ENCODE data around the gene CHID1. TPM values are rescaled to one million over a fixed set of nuclear protein-coding genes. Genes with fewer than 3 reads are reported as not detected.

The CHID1 gene
- total and polyA plus RNA-seq, 8 donors = 81.4 to 95.7 (median 93.5) TPM

- Histone ChIP-seq H3K4me1 (peaks cover 0 to 34% of the 10 kb centered on the region in 2 donors), H3K27me3 (no peaks in the 10 kb centered on the region), H3K27ac (peak overlapping the region; percentile 57 to 65), H3K9me3 (peaks cover 0 to 15% of the 10 kb centered on the region in 2 donors), H3K4me3 (no peak overlapping the region), H3K36me3 (peaks cover 0 to 22% of the 10 kb centered on the region in 2 donors)
- DNase-seq = peak in 3 of 4 donors; percentile 37 to 70 (median 66)
- TF ChIP-seq, protein P1, sequence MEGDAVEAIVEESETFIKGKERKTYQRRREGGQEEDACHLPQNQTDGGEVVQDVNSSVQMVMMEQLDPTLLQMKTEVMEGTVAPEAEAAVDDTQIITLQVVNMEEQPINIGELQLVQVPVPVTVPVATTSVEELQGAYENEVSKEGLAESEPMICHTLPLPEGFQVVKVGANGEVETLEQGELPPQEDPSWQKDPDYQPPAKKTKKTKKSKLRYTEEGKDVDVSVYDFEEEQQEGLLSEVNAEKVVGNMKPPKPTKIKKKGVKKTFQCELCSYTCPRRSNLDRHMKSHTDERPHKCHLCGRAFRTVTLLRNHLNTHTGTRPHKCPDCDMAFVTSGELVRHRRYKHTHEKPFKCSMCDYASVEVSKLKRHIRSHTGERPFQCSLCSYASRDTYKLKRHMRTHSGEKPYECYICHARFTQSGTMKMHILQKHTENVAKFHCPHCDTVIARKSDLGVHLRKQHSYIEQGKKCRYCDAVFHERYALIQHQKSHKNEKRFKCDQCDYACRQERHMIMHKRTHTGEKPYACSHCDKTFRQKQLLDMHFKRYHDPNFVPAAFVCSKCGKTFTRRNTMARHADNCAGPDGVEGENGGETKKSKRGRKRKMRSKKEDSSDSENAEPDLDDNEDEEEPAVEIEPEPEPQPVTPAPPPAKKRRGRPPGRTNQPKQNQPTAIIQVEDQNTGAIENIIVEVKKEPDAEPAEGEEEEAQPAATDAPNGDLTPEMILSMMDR (IDR thresholded peaks at IDR 0.05) = no peak
- intact Hi-C loops (cut with DNase I) = no loop called here
- peak; percentile 94 for ATAC-seq
Observed at GRCh38 chr11:952406-953385, 42.1 kb upstream of the CHID1 start.

DNA sequence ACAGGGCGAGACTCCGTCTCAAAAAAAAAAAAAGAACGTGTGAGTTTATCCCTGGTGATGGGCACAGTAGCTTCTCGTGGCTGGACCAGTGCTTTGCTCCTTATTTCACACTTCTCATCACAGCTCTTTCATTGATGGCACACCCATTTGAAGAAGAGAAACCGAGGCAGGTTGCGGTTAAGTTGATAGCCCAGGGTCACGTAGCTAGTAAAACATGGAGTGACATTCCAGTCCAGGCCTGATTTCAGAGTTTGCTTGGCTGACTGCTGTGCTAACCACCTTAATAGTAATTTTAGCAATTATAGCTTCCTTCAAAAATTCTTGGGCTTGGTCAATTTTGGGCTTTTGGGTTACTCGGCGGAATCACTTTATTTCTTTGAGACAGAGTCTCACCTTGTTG is 40.9 kb upstream of the CHID1 start:
- peaks cover 0 to 15% of the 10 kb centered on the region in 2 donors for H3K9me3 ChIP-seq
- intact Hi-C loops (cut with DNase I) = no loop called here

DNA sequence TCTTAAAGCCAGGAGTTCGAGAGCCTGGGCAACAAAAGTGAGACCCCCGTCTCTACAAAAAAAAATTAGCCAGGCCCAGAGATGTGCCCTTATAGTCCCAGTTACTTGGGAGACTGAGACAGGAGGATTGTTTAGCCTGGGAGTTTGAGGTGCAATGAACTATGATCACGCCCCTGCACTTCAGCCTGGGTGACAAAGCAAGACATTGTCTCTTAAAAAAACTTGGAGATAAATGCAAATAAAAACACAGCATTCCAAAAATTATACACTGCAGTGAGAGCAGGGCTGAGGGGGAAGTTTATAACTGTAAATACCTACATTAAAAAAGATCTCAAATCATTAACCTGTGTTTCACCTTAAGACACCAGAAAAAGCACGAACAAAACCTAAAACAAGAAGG is 37.1 kb upstream of the CHID1 start:
- H3K36me3 ChIP-seq = peaks cover 0 to 41% of the 10 kb centered on the region in 2 donors
- H3K9me3 ChIP-seq = peaks cover 0 to 15% of the 10 kb centered on the region in 2 donors
- intact Hi-C loops (cut with DNase I) = no loop called here
- peaks cover 0 to 33% of the 10 kb centered on the region in 2 donors for H3K4me1 ChIP-seq
- DNase-seq (no peak), ATAC-seq (no peak)
- no peak overlapping the region for H3K4me3 ChIP-seq
- no peaks in the 10 kb centered on the region for H3K27me3 ChIP-seq
- TF ChIP-seq, protein P1 (IDR thresholded peaks at IDR 0.05) = no peak
- no peak overlapping the region for H3K27ac ChIP-seq

More for the DNA sequence above, 40.9 kb upstream of the CHID1 start:
- Histone ChIP-seq H3K4me3 (no peak overlapping the region), H3K27me3 (no peaks in the 10 kb centered on the region), H3K27ac (peak overlapping the region; percentile 21 to 57), H3K36me3 (peaks cover 0 to 24% of the 10 kb centered on the region in 2 donors), H3K4me1 (peaks cover 0 to 34% of the 10 kb centered on the region in 2 donors)
- TF ChIP-seq, protein P1 (IDR thresholded peaks at IDR 0.05) = no peak
- DNase-seq (no peak), ATAC-seq (no peak)

DNA sequence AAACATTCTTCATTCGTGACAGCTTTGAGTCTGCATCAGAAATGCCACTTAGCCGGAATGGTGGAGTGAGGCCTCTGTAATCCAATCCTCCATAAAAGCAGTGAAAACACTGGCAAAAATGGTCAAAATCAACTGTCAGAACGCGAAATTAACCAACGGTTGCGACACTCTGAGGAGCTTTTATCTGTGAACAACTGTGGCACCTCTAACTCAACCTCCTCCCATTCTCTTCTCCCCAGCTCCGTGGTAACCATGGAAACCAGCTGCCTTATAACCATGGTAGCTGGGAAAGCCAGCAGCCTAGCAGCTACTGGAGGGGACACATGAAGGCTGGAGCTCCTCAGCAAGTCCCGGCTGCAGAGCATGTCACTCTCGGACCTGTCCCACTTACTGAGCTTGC is 35.4 kb upstream of the CHID1 start:
- peak in 1 of 4 donors; percentile 12 for DNase-seq
- peaks cover 0 to 41% of the 10 kb centered on the region in 2 donors for H3K36me3 ChIP-seq
- ATAC-seq = no peak
- H3K27me3 ChIP-seq = no peaks in the 10 kb centered on the region
- no peak overlapping the region for H3K4me3 ChIP-seq
- TF ChIP-seq, protein P1 (IDR thresholded peaks at IDR 0.05) = no peak
- intact Hi-C loops (cut with DNase I) = no loop called here
- H3K9me3 ChIP-seq = peaks cover 0 to 15% of the 10 kb centered on the region in 2 donors
- H3K4me1 ChIP-seq = peaks cover 4 to 41% of the 10 kb centered on the region in 2 donors
- H3K27ac ChIP-seq = no peak overlapping the region
